ENCODE measurements around the gene TAS2R13.

Gene TAS2R13

DNA sequence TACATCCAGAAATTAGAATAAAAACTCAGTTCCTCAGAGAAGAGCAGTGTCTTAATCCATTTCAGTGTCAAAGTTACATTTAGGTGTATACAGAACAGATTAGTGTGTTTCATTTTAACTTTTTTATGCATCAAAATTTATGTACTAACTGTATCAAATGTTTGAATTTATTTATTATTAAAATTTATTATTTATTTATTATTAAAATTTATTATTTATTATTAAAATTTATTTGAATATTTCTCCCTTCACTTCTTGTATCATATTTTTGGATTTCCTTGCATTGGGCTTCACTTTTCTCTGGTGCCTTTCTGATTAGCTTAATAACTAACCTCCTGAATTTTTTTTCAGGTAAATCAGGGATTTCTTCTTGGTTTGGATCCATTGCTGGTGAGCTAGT, 32.0 kb upstream of the TAS2R13 start:
- TF ChIP-seq, protein P1, sequence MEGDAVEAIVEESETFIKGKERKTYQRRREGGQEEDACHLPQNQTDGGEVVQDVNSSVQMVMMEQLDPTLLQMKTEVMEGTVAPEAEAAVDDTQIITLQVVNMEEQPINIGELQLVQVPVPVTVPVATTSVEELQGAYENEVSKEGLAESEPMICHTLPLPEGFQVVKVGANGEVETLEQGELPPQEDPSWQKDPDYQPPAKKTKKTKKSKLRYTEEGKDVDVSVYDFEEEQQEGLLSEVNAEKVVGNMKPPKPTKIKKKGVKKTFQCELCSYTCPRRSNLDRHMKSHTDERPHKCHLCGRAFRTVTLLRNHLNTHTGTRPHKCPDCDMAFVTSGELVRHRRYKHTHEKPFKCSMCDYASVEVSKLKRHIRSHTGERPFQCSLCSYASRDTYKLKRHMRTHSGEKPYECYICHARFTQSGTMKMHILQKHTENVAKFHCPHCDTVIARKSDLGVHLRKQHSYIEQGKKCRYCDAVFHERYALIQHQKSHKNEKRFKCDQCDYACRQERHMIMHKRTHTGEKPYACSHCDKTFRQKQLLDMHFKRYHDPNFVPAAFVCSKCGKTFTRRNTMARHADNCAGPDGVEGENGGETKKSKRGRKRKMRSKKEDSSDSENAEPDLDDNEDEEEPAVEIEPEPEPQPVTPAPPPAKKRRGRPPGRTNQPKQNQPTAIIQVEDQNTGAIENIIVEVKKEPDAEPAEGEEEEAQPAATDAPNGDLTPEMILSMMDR (conservative IDR thresholded peaks at IDR 0.05; ENCODE audit: control insufficient read depth, insufficient read depth, low read depth, low read length) = no peak
- no peak for DNase-seq (ENCODE audit: low read depth)
- no peak overlapping the region for H3K4me3 ChIP-seq (ENCODE audit: control insufficient read depth, low read depth, low read length)

DNA sequence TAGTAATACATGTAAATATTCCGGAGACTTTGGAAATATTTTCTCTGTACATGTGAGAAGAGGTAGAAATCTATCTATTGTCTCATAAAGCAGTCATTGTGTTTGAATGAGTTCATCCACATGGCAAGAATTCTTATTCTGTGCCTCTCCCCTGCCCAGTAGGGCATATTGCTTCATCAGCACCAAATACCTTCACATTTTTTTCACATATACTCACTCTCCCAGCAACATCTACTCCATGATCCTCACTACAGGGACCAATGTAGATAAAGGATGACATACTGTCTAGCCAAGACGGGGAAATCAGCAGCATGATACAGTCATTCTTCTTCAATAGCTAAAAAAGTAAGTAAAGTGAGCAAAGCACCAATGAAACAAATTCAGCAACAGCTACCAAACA, 31.0 kb upstream of the TAS2R13 start:
- peak; percentile 69 for DNase-seq (ENCODE audit: low read depth)
- H3K4me3 ChIP-seq (ENCODE audit: control insufficient read depth, low read depth, low read length) = no peak overlapping the region
- TF ChIP-seq, protein P1 (conservative IDR thresholded peaks at IDR 0.05; ENCODE audit: control insufficient read depth, insufficient read depth, low read depth, low read length) = no peak

- DNase-seq (ENCODE audit: low read depth) = no peak
- H3K4me3 ChIP-seq (ENCODE audit: control insufficient read depth, low read depth, low read length) = no peak within 1 kb of the TSS
- TF ChIP-seq, protein P1 (conservative IDR thresholded peaks at IDR 0.05; ENCODE audit: control insufficient read depth, insufficient read depth, low read depth, low read length) = no peak
These were observed 29.8 kb upstream of the TAS2R13 start, which contains the start of gene TAS2R14 for GRCh38 chr12:10939163-10939562. Gene TAS2R14 (minus strand): TSS chr12:10939263. CDS start chr12:10939207, 56 bp downstream.

GRCh38 chr12:10936506-10936905, 27.1 kb upstream of the TAS2R13 start:
- TF ChIP-seq, protein P1 (conservative IDR thresholded peaks at IDR 0.05; ENCODE audit: control insufficient read depth, insufficient read depth, low read depth, low read length) = no peak
- H3K4me3 ChIP-seq (ENCODE audit: control insufficient read depth, low read depth, low read length) = no peak overlapping the region
- DNase-seq (ENCODE audit: low read depth) = no peak

- TF ChIP-seq, protein P1 (conservative IDR thresholded peaks at IDR 0.05; ENCODE audit: control insufficient read depth, insufficient read depth, low read depth, low read length) = no peak
- DNase-seq (ENCODE audit: low read depth) = no peak
These were observed 19.5 kb upstream of the TAS2R13 start, which contains the start of gene PRH2 for GRCh38 chr12:10928746-10929286. Gene PRH2 (plus strand): TSS chr12:10929236. CDS start chr12:10929274, 38 bp downstream.

DNA sequence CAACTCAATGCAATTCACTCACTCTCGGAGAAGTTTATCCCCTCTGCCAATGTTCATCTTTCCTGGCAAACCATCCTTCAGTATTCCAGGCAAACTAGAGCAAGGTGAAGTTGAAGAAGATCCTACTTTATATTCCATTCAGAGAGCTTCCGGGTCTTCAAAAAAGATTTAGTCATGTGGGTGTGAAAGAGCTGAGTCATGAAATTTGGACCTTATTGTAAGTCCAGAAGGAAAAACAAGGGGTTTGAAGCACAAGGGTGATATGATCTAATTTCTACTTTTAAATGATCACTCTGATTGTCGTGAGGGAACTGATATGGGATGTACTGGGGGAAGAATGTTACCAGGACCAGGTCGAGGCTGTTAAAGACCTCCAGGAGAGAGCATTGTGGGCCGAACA, 16.9 kb upstream of the TAS2R13 start:
- no peak for DNase-seq (ENCODE audit: low read depth)
- TF ChIP-seq, protein P1 (conservative IDR thresholded peaks at IDR 0.05; ENCODE audit: control insufficient read depth, insufficient read depth, low read depth, low read length) = no peak
- H3K4me3 ChIP-seq (ENCODE audit: control insufficient read depth, low read depth, low read length) = no peak overlapping the region

More at GRCh38 chr12:10928746-10929286, 19.5 kb upstream of the TAS2R13 start, which contains the start of gene PRH2:
- H3K4me3 ChIP-seq (ENCODE audit: control insufficient read depth, low read depth, low read length) = no peak within 1 kb of the TSS
